Measurements from ENCODE around the gene REL.
"Not testable (repeated sequence)": the region's sequence is repeated elsewhere in the genome, so short reads cannot be mapped to it uniquely, and the experiment has no call there.

Gene REL

DNA sequence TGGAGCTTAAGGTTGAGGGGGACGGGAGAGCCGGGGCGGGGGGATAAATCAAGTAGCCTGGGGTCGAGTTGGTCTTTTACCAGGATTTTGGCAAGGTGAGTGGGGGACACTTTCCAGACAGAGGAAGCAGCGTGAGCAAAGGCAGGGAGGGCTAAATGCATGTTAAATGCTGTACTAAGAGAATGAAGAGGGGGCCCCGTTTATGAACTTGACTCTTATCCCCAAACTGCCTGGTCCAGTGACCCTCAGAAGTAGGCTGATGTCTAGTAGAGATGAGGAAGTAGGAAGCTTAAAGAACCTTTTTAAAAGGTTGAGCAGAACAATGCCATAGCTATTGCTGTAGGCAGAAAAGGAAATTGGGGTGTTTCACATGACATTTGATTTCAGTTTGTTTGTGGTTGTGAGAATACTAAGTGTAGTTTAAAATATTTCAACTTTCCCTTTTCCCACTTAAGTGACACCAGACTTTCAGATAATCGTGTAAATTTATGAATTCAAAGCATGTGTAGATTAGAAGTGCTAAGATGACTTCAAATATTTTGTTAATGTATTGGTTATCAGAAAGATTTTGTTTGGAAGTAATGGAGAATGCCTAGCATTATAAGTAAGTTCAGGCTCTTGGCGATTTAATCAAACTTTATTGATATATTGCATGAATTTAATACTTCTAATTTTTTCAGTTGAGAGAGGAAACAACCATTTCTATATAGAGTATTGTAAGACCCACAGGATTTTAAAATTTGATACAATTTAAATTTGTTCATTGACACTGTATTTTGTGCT, 1.8 kb downstream of the REL start:
- TF ChIP-seq L3MBTL2 (conservative IDR thresholded peaks at IDR 0.05) (no peak), BHLHE40 (IDR thresholded peaks at IDR 0.05; ENCODE audit: borderline replicate concordance) (no peak), ZNF384 (IDR thresholded peaks at IDR 0.05) (no peak), LEF1 (IDR thresholded peaks at IDR 0.05; ENCODE audit: borderline replicate concordance) (no peak), SUZ12 (IDR thresholded peaks at IDR 0.05) (no peak), SP1 (IDR thresholded peaks at IDR 0.05) (no peak), FOXK2 (IDR thresholded peaks at IDR 0.05) (no peak), ARNT (IDR thresholded peaks at IDR 0.05) (no peak), ELF4 (IDR thresholded peaks at IDR 0.05) (no peak), CTBP1 (IDR thresholded peaks at IDR 0.05; ENCODE audit: borderline replicate concordance) (no peak), NFRKB (IDR thresholded peaks at IDR 0.05) (no peak), FOXM1 (IDR thresholded peaks at IDR 0.05; ENCODE audit: borderline replicate concordance) (no peak), TARDBP (IDR thresholded peaks at IDR 0.05) (no peak), HDGF (IDR thresholded peaks at IDR 0.05; ENCODE audit: borderline replicate concordance) (no peak), FOXA1 (IDR thresholded peaks at IDR 0.05) (no peak)
- TF ChIP-seq, protein P1, sequence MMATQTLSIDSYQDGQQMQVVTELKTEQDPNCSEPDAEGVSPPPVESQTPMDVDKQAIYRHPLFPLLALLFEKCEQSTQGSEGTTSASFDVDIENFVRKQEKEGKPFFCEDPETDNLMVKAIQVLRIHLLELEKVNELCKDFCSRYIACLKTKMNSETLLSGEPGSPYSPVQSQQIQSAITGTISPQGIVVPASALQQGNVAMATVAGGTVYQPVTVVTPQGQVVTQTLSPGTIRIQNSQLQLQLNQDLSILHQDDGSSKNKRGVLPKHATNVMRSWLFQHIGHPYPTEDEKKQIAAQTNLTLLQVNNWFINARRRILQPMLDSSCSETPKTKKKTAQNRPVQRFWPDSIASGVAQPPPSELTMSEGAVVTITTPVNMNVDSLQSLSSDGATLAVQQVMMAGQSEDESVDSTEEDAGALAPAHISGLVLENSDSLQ (IDR thresholded peaks at IDR 0.05) = no peak
- CTCF ChIA-PET = interaction anchor here (0.7 to 1.1 kb wide), 3 partner anchors 12 to 177 kb away, joined by 3 to 9 read pairs (median 5); no protein-coding TSS in a partner anchor
- POLR2A ChIA-PET = no interaction called here
- no peak for DNase-seq (ENCODE audit: extremely low spot score)

DNA sequence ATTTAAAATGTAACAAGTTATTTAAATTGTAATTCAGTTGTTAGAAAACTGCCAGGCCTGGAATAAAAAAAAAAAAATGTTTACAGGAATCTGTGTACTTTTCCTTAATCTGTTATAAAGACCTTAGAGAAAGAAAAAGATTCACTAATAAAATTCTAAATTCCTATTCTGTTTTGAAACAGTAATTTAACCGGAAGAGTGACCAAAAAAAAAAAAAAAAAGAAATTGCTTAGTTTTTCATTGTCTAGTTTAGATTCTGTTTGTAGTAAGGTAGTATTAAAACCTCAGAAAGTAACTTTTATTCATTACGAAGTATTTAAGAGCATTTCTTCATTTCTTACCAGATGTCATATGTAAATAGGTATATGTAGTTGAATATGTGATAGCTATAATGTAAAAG, 2.5 kb downstream of the REL start:
- CTCF ChIA-PET = no interaction called here
- no peak for TF ChIP-seq FOXK2 (IDR thresholded peaks at IDR 0.05)
- no peak for TF ChIP-seq CTBP1 (IDR thresholded peaks at IDR 0.05; ENCODE audit: borderline replicate concordance)
- TF ChIP-seq LEF1 (IDR thresholded peaks at IDR 0.05; ENCODE audit: borderline replicate concordance) = no peak
- TF ChIP-seq TARDBP (IDR thresholded peaks at IDR 0.05) = no peak
- TF ChIP-seq BHLHE40 (IDR thresholded peaks at IDR 0.05; ENCODE audit: borderline replicate concordance) = no peak
- POLR2A ChIA-PET = no interaction called here
- DNase-seq (ENCODE audit: extremely low spot score) = no peak

DNA sequence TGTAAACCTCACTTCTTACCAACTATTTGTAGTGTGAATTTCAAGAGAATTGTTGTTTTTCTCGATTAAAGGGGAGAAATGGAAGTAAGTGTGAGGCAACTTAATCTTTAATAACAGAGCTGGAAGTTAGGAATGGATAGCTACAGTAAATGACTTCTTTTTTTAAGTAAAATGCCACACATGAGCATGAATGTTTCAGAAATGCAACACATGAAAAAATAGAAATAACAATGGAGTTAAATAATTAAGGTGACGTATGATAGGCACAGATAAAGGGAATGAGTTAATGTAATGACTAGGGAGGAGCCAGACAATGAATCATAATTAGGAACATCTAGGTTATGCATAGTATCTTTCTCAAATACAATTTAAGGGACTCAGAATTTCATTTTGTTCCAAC, 3.4 kb downstream of the REL start:
- ChIA-PET CTCF (no interaction called here), POLR2A (interaction anchor here (1.9 kb wide), 1 partner anchor 129 kb away, joined by 5 read pairs; the partner anchor contains the start of gene PAPOLG)
- TF ChIP-seq, protein P1 (IDR thresholded peaks at IDR 0.05) = 0 out of 2 replicates have a peak, but pooled peaks have one; percentile 10
- TF ChIP-seq ZNF384 (IDR thresholded peaks at IDR 0.05) = 0 out of 2 replicates have a peak, but pooled peaks have one; percentile 6
- no peak for TF ChIP-seq FOXA1 (IDR thresholded peaks at IDR 0.05)
- DNase-seq (ENCODE audit: extremely low spot score) = no peak

DNA sequence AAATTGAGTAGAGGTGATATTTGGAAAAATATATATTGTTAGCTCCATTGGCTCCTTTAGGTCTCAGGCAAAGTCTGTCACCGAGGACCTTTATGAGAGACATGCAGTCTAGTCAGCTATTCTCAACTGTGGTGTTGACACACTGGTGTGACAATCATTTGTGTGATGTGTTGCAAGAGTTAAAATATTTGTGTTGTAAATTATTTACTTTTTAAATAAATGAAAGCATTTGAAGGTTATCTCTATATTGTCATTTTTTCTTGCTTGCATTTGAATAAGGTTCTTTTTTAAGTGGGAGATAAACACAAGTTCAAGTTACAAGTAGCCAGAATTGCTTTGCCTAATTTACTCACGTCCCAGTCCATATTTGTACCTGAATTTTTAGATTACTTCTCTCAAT, 4.3 kb downstream of the REL start:
- CTCF ChIA-PET = no interaction called here

DNA sequence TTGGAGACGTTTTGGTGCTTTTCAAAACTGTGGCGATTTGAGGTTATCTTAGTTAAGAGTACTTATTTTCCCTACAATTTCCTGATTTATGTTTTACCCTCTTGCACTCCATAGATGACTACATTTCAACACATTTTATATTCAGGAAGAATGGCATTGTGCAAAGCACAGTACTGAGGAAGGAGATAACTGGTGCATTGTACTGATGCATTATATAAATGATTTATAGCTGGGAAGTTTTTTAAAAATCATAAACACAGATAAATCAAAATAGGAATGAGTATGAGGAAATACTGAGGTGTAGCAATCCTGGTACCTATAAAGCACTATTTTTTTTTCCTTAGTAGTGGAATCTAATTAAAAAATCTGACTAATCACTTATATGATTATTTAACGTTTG, 5.6 kb downstream of the REL start:
- POLR2A ChIA-PET = no interaction called here
- no peak for DNase-seq (ENCODE audit: extremely low spot score)
- TF ChIP-seq HDGF (IDR thresholded peaks at IDR 0.05; ENCODE audit: borderline replicate concordance) = no peak
- TF ChIP-seq, protein P1 (IDR thresholded peaks at IDR 0.05) = peak; percentile 62
- CTCF ChIA-PET = interaction anchor here (0.6 kb wide), 1 partner anchor 147 kb away, joined by 3 read pairs; no protein-coding TSS in a partner anchor

More for the DNA sequence above, 4.3 kb downstream of the REL start:
- POLR2A ChIA-PET = interaction anchor here (1.9 kb wide), 1 partner anchor 130 kb away, joined by 5 read pairs; the partner anchor contains the start of gene PAPOLG
- DNase-seq (ENCODE audit: extremely low spot score) = no peak
- TF ChIP-seq CTBP1 (IDR thresholded peaks at IDR 0.05; ENCODE audit: borderline replicate concordance) (no peak), BHLHE40 (IDR thresholded peaks at IDR 0.05; ENCODE audit: borderline replicate concordance) (no peak), ARNT (IDR thresholded peaks at IDR 0.05) (no peak), FOXK2 (IDR thresholded peaks at IDR 0.05) (no peak)
- TF ChIP-seq, protein P1 (IDR thresholded peaks at IDR 0.05) = peak; percentile 1; the same call in 1 of the 2 replicates

DNA sequence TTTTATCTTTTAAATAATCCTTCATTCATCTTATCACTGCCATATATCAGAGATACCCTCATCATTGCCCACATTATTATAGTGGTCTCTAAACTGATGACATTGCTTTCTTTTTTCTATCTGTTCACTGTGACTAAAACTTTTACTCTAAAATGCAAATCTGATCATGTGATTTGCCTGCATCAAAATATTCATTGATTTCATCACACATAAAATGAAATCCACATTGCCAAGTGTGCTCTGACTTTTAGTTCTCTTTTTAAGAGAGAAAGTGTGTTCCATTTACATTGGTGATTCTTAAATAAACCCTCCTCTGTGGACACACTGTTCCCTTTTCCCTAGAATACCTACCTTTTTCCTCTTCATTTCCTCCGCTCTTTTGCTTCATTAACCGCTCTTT, 7.5 kb downstream of the REL start:
- TF ChIP-seq FOXM1 (IDR thresholded peaks at IDR 0.05; ENCODE audit: borderline replicate concordance) = no peak
- TF ChIP-seq HDGF (IDR thresholded peaks at IDR 0.05; ENCODE audit: borderline replicate concordance) = no peak
- no peak for TF ChIP-seq LEF1 (IDR thresholded peaks at IDR 0.05; ENCODE audit: borderline replicate concordance)
- TF ChIP-seq FOXA1 (IDR thresholded peaks at IDR 0.05) = no peak
- no peak for TF ChIP-seq ARNT (IDR thresholded peaks at IDR 0.05)
- no peak for TF ChIP-seq TARDBP (IDR thresholded peaks at IDR 0.05)
- no peak for TF ChIP-seq BHLHE40 (IDR thresholded peaks at IDR 0.05; ENCODE audit: borderline replicate concordance)
- TF ChIP-seq SUZ12 (IDR thresholded peaks at IDR 0.05) = no peak
- TF ChIP-seq ZNF384 (IDR thresholded peaks at IDR 0.05) = no peak
- no peak for TF ChIP-seq CTBP1 (IDR thresholded peaks at IDR 0.05; ENCODE audit: borderline replicate concordance)
- no peak for TF ChIP-seq ELF4 (IDR thresholded peaks at IDR 0.05)
- TF ChIP-seq NFRKB (IDR thresholded peaks at IDR 0.05) = no peak
- TF ChIP-seq SP1 (IDR thresholded peaks at IDR 0.05) = no peak
- no peak for TF ChIP-seq FOXK2 (IDR thresholded peaks at IDR 0.05)
- TF ChIP-seq, protein P1 (IDR thresholded peaks at IDR 0.05) = no peak
- no peak for TF ChIP-seq L3MBTL2 (conservative IDR thresholded peaks at IDR 0.05)
- CTCF ChIA-PET = no interaction called here
- no peak for DNase-seq (ENCODE audit: extremely low spot score)
- POLR2A ChIA-PET = no interaction called here

DNA sequence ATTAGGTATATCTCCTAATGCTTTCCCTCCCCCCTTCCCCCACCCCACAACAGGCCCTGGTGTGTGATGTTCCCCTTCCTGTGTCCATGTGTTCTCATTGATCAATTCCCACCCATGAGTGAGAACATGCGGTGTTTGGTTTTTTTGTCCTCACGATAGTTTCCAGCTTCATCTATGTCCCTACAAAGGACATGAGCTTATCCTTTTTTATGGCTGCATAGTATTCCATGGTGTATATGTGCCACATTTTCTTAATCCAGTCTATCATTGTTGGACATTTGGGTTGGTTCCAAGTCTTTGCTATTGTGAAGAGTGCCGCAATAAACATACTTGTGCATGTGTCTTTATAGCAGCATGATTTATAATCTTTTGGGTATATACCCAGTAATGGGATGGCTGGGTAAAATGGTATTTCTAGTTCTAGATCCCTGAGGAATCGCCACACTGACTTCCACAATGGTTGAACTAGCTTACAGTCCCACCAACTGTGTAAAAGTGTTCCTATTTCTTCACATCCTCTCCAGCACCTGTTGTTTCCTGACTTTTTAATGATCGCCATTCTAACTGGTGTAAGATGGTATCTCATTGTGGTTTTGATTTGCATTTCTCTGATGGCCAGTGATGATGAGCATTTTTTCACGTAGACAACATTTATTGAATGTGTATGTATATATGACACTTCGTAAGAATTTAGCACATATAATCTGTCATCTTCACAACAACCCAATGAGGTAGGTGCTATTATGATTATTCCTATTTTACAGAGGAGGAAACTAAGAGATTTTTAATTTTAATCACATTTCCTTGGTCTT, 8.4 kb downstream of the REL start:
- CTCF ChIA-PET; POLR2A ChIA-PET; DNase-seq (ENCODE audit: extremely low spot score): not testable (repeated sequence)
